HG03095 (cell line): Measurements from ENCODE around the gene MLYCD.
A peak's percentile ranks its signal among the peaks of the same experiment; 100 is the strongest.
"Not testable (repeated sequence)": the region's sequence is repeated elsewhere in the genome, so short reads cannot be mapped to it uniquely, and the experiment has no call there.

ENCODE experiments used
- ATAC-seq: cut with Tn5 transposase; IDR thresholded peaks from one replicate; pipeline ENCODE4 v1.9.1; 2021; ENCODE audit warnings: moderate library complexity; ENCODE audit not compliant: unreplicated experiment

The MLYCD gene

GRCh38 chr16:83939266-83939855 lies 40.4 kb downstream of the MLYCD start:
- no peak for ATAC-seq

DNA sequence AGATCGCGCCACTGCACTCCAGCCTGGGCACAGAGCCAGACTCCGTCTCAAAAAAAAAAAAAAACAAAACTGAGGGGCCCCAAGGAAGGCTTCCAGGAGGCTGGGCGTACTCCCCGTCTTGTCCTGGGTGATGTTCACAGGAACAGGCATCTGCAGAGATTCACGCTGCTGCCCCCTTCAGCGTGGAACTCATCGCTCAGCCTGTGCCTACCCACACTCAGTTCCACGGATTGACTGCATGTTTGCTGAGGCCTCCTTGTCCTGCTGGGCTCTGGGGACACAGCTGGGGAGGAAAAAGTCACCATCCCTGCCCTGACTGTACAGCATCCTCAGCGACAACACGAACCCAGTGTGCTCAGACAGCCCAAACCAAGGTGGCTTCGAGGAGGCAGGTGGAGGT lies 41.2 kb downstream of the MLYCD start:
- ATAC-seq = no peak

DNA sequence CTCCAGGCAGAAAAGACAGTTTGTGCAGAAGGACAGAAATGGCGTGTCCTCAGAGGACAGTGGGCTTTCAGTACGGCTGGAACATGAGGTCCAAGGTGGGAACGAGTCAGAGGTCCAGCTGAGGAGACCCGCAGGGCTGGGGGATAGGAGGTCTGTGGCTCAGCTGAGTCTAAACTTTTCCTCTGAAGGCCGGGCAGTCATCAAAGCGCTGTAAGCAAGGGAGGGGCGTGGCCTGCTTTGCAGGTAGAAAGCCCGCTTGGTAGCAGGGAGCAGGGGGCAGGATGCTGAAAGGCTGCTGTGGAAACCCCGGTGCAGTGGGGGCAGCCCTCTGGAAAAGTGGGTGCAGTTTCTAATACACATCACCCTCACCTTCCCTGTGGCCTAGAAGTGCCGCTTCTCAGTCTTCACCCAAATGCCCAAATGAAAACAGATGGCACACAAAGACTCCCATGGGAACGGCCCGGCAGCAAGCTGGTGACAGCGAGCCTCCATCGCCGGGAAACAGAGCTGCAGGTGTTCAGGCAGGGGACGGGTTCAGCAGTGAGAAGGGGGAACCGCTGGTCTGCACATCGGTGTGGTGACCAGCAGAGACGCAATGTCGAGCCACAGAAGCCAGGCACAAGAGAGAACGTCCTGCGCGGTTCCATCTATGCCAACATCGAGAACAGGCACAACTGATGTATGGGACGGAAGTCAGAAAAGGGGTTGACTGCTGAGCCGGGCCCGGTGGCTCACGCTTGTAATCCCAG lies 41.9 kb downstream of the MLYCD start:
- no peak for ATAC-seq

- ATAC-seq = not testable (repeated sequence)
Measured at GRCh38 chr16:83941546-83941945, 42.6 kb downstream of the MLYCD start.

GRCh38 chr16:83942074-83942473 lies 43.2 kb downstream of the MLYCD start:
- ATAC-seq = no peak

DNA sequence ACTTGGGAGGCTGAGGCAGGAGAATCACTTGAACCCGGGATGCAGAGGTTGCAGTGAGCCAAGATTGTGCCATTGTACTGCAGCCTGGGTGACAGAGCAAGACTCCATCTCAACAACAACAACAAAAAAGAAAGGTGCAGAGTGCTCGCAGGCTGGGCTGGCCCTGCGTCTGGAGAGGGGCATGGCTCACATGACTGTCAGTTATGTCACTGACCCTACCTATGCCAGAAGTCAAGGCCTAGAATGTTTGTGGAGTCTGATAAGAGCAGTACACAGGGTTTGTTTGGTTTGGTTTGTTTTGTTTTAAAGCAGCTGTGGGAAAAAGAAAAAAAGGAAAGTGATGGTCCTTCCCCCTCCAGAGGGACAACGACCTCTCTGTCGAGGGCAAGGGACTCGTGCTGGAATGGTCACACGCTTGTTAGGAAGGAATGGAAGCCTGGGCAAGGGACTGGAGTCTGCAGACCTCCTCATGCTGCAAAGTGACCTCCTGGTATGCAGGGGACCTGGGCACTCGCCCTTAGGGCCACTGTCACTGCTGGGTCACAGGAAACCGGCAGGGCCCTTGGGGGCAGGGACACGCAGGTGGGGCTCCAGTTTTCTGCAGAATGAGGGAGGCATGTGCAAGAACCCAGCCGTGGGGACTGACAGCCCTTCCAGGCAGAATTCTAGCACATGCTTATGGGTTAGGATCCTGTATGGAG lies 44.0 kb downstream of the MLYCD start:
- ATAC-seq = no peak

DNA sequence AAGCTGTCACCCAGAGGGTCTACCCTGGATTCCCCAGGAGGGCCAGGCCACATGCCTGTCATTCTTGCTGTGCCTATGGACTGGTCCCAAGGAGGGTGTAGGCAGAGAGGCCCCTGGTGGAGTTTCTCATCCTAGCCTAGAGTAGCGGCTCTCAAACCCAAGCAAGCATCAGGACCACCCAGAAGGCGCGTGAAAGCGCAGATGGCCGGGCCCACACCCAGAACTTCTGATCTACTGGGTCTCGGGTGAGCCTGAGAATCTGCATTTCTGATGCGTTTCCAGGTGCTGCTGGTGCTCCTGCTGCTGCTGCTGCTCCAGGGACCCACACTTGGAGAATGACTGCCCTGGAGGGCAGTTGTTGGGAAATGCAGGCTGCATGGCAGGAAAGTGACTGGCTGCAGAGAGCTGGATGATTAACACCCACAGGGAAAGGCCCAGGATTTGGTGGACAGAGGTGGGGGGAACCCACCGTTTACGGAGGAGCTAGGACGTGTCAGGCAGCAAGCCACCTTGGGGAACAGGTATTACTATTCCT lies 44.7 kb downstream of the MLYCD start:
- no peak for ATAC-seq

GRCh38 chr16:83945587-83945986 lies 46.7 kb downstream of the MLYCD start:
- no peak for ATAC-seq

GRCh38 chr16:83946154-83946780 lies 47.4 kb downstream of the MLYCD start:
- no peak for ATAC-seq

DNA sequence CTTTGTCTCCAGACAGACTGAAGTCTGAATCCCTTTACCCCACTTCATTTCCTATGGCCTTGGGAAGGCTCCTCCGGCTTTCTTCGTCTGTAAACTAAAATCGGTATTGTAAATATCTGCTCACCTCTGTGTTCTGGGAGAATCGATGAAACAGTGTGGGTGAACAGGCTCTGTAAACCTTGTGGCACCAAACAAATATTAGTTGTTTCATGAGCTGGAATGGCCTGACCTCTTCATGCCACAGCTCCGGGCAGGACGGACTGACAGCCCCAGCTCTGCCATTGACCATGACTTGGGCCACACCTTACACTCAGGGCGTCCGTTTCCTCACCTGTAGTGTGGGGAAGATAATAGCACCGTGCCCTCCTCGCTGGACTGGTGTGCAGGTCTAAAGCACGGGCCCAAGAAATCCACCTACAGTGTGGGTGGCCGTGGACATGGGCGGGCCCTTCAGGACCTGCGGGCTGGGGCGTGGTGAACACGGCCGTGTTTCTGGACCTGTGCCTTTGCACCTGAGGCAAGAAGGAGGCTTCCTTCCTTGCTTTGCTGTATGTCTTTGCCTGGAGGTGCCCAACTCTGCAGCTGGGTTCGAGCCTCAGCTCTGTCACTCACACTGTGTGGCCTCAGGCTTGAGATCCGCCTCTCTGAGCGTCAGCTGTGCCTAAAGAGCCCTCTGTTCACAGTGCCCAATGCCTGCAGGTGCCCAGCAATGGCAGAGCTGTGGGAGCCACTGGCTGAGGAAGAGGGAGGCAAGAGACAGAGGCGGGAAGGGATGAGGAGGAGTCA lies 48.1 kb downstream of the MLYCD start:
- ATAC-seq = no peak

- ATAC-seq = no peak
Measured at GRCh38 chr16:83947642-83948234, 48.8 kb downstream of the MLYCD start.

DNA sequence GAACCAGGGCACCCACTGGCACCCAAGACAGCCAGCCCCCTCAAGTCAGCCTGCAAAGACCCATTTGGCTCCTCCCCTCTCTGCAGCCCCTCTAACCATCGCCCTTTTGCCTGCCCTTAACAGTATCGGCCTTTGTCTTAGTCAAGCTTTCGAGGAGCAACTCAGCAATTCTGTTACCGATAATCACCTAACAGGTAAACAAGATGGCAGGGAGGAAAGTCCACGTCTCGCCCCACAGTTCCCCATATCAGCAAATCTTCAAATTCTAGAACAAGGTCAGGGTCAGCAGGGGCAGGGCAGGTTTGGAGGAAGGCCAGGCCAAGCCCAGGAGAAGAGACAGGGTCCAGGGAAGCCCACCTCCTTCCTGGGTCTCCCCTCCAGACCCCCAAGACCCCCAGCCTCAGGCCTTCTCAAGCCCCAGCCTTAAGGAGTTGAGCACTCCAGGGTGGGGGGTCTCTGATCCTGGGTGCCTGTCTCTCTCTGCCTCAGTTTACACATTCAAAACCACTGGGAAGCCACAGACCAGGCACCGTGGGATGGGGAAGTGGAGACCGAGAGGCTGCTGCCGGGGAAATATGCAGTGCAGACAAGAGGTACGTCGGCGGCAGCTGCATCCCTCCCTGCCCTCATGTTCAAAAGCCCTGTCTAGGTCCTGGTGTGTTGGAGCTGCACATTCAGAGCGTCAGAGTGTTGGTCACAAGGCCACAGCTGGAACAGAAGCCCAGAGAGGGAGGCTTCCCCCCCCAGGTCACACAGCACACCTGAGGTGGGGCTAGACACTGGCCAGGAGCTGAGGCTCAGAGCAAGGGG lies 50.2 kb downstream of the MLYCD start:
- ATAC-seq = no peak

DNA sequence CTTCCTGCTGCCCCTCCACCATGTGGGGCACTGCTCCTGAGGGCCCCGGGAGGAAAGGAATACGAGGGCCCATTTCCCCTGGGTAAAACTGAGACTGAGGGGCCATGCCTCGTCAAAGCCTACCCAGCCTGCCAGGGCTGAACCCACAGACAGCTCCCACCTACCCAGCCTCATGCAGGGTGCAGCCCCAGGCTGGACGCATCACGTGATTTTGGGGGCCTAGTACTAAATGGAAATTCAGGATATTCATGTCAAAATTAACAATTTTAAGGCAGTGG lies 50.7 kb downstream of the MLYCD start:
- ATAC-seq = no peak

- ATAC-seq = not testable (repeated sequence)
Measured at GRCh38 chr16:83950862-83951399, 52.0 kb downstream of the MLYCD start.

- ATAC-seq = no peak
Measured at GRCh38 chr16:83951544-83951943, 52.6 kb downstream of the MLYCD start.

DNA sequence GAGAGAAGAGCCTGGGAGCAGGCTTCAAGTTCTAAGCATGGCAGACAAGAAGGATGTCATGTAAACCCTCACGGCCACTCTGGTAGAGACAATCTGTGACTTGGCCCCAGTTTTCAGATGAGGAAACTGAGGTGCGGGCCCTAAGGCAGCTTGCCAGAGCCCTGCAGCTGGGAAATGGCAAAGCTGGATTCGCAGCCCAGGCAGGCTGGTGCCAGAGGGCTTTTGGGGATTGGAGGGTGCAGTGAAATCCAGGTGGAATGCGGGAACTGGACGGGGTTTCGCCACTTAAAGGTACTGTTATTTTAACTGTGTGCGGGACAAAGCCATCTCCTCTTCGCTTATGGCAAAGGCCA lies 53.6 kb downstream of the MLYCD start:
- ATAC-seq = no peak

DNA sequence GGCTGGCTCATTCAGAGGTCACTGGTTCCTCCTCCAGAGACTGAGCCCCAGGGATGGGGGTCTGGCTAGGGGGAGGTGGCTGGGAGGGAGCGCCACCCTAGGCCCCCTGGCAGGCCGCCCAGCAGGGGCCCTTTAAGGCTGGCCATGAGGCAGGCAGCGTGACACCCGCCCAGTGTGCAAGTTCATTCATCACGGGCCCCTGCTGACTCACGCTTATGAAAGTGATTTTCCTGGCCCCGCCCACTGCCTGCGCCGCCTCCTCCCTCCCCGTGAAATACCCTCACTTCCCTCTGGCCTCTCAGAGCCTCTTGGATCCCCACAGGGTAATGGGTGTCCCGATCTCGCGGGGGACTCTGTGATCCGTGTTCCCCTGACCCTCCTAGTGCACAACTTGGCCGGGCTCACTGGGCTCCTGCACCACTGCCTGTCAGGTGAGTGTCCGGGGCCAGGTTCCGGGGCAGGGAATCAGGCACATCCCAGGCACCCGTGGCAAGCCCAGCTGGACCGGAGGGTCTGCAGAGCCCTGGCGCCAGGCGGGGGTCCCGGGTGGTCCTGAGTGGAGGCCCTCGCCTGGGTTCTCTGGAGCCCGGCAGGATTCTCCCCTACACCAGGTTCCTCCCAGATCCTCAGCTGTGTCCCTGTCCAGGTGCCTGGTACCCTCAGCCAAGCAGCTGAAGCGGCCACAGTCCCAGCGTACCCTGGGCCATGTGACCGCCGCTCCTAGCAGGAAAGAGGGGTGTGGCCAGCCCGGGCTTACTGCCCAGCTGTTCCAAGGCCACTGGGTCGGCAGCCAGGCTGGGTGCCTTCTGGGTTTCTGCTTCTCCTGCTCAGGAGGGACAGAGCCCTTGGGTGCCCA lies 54.3 kb downstream of the MLYCD start, which contains the start of gene OSGIN1:
OSGIN1 (plus strand) TSS at position 301 of the 856 bp plus-strand sequence. CDS start 4,432 bp downstream, outside the sequence.
- ATAC-seq = peak; percentile 67

GRCh38 chr16:83953796-83954576 lies 55.1 kb downstream of the MLYCD start:
- ATAC-seq = no peak
